H1 (cell line): ENCODE results near the gene PLXNA4. TPM values are rescaled to one million over a fixed set of nuclear protein-coding genes. Genes with fewer than 3 reads are reported as not detected.

ENCODE experiments used
- CTCF ChIA-PET: fragments of 300-600 bp; sonication (Branson Sonifier 250); formaldehyde crosslinking; loops from one replicate; lab custom pipeline; 2021; ENCODE audit not compliant: partially characterized antibody; lab: Charles Lee
- POLR2A ChIA-PET: fragments of 300-600 bp; sonication (Branson Sonifier 250); formaldehyde crosslinking; loops from one replicate; lab custom pipeline; 2021; ENCODE audit warnings: inconsistent platforms; ENCODE audit not compliant: partially characterized antibody; lab: Charles Lee
- DNase-seq, 2 experiments: peaks; one replicate each; pipeline versions ENCODE4 v3.0.0 to v3.0.0-alpha.2; 2010 to 2022; ENCODE audit warnings: low spot score in 2 of 2, low read depth in 1 of 2, mixed read lengths in 1 of 2
- FAIRE-seq: peaks from 2 replicates; lab custom pipeline; 2011; peaks lifted over from hg19 to GRCh38; lab: Jason Lieb, UNC
- H2AFZ ChIP-seq: 2 replicates; pipeline ENCODE4 v1.8.1; 2012; ENCODE audit warnings: low read length, inconsistent platforms
- H2AK5ac ChIP-seq: 2 replicates; pipeline ENCODE4 v1.6.1; 2013; ENCODE audit warnings: low read depth, low read length
- H2BK120ac ChIP-seq: replicated peaks from 2 replicates; pipeline ENCODE3; 2013; ENCODE audit warnings: low read depth, low read length, inconsistent platforms
- H2BK12ac ChIP-seq: 2 replicates; pipeline ENCODE4 v1.6.1; 2013; ENCODE audit warnings: low read depth, low read length
- H2BK15ac ChIP-seq: 2 replicates; pipeline ENCODE4 v1.6.1; 2013; ENCODE audit warnings: low read length
- H2BK20ac ChIP-seq: 2 replicates; pipeline ENCODE4 v1.6.1; 2013; ENCODE audit warnings: low read length
- H2BK5ac ChIP-seq: 2 replicates; pipeline ENCODE4 v1.6.1; 2013; ENCODE audit warnings: low read depth, low read length
- H3K14ac ChIP-seq: 2 replicates; pipeline ENCODE4 v1.6.1; 2013; ENCODE audit warnings: inconsistent platforms; ENCODE audit not compliant: insufficient read length
- H3K18ac ChIP-seq: 2 replicates; pipeline ENCODE4 v1.6.1; 2013; ENCODE audit warnings: low read length; ENCODE audit errors: extremely low read depth
- H3K23ac ChIP-seq: 2 replicates; pipeline ENCODE4 v1.6.1; 2013; ENCODE audit warnings: inconsistent platforms; ENCODE audit not compliant: insufficient read length
- H3K23me2 ChIP-seq: 2 replicates; pipeline ENCODE4 v1.6.1; 2013; ENCODE audit warnings: low read depth, low read length
- H3K27ac ChIP-seq: 2 replicates; pipeline ENCODE4 v1.6.1; 2011; ENCODE audit warnings: low read depth, low read length, inconsistent platforms
- H3K27me3 ChIP-seq, 4 experiments: replicated peaks in 1 of 4; 1 replicate in 1 of 4; 2 replicates in 3 of 4; pipeline versions ENCODE4 v1.6.1 to v1.8.1; 2011 to 2013; ENCODE audit warnings: low read length in 3 of 4, mild to moderate bottlenecking in 3 of 4, inconsistent platforms in 2 of 4, mixed read lengths in 2 of 4, moderate library complexity in 1 of 4; ENCODE audit not compliant: control insufficient read depth in 3 of 4, insufficient read depth in 3 of 4; ENCODE audit errors: extremely low read depth in 1 of 4
- H3K36me3 ChIP-seq, 4 experiments: 2 replicates each; pipeline versions ENCODE4 v1.6.1 to v1.8.1; 2011 to 2013; ENCODE audit warnings: mild to moderate bottlenecking in 4 of 4, low read length in 3 of 4, moderate library complexity in 2 of 4, control low read depth in 1 of 4, inconsistent platforms in 1 of 4; ENCODE audit not compliant: insufficient read depth in 4 of 4, control insufficient read depth in 2 of 4
- H3K4ac ChIP-seq: replicated peaks from 2 replicates; pipeline ENCODE3; 2013; ENCODE audit warnings: low read length, low read depth, mixed read lengths, inconsistent platforms; ENCODE audit not compliant: insufficient read length
- H3K4me1 ChIP-seq, 4 experiments: replicated peaks in 1 of 4; 1 replicate in 1 of 4; 2 replicates in 3 of 4; pipeline versions ENCODE4 v1.6.1 to v1.8.1; 2011 to 2013; ENCODE audit warnings: low read length in 3 of 4, inconsistent platforms in 2 of 4, mixed read lengths in 1 of 4; ENCODE audit not compliant: insufficient read depth in 4 of 4, control insufficient read depth in 3 of 4
- H3K4me2 ChIP-seq, 2 experiments: 2 replicates each; pipeline versions ENCODE4 v1.6.1 to v1.8.1; 2011 to 2013; ENCODE audit warnings: low read depth in 2 of 2, low read length in 2 of 2, control low read depth in 1 of 2, inconsistent platforms in 1 of 2, mild to moderate bottlenecking in 1 of 2; ENCODE audit not compliant: insufficient read depth in 1 of 2
- H3K4me3 ChIP-seq, 4 experiments: fragments of 200-600, 300-600 bp in 1 of 4; sonication (generic), shearing (Covaris generic), sonication (Bioruptor Twin) in 1 of 4; 2 replicates each; pipeline versions ENCODE4 v1.5.1 to v1.8.1; 2011 to 2016; ENCODE audit warnings: low read length in 4 of 4, low read depth in 3 of 4, control low read depth in 2 of 4, inconsistent platforms in 2 of 4, mild to moderate bottlenecking in 2 of 4, mixed read lengths in 1 of 4, moderate library complexity in 1 of 4; ENCODE audit not compliant: insufficient read depth in 2 of 4; ENCODE audit errors: extremely low read depth in 1 of 4
- H3K56ac ChIP-seq: replicated peaks from 2 replicates; pipeline ENCODE3; 2013; ENCODE audit warnings: low read depth, mild to moderate bottlenecking, mixed read lengths, low read length, inconsistent platforms; ENCODE audit not compliant: insufficient read length
- H3K79me1 ChIP-seq: 2 replicates; pipeline ENCODE4 v1.6.1; 2013; ENCODE audit warnings: low read depth, low read length, control low read depth
- H3K79me2 ChIP-seq, 2 experiments: 2 replicates each; pipeline versions ENCODE4 v1.6.1 to v1.8.1; 2012 to 2013; ENCODE audit warnings: low read length in 2 of 2, mild to moderate bottlenecking in 2 of 2, inconsistent platforms in 1 of 2; ENCODE audit not compliant: insufficient read depth in 2 of 2, control insufficient read depth in 1 of 2
- H3K9ac ChIP-seq, 4 experiments: replicated peaks in 1 of 4; 1 replicate in 1 of 4; 2 replicates in 3 of 4; pipeline versions ENCODE4 v1.6.1 to v1.8.1; 2011 to 2013; ENCODE audit warnings: low read depth in 3 of 4, low read length in 3 of 4, control low read depth in 2 of 4, mild to moderate bottlenecking in 2 of 4, moderate library complexity in 2 of 4, inconsistent platforms in 1 of 4; ENCODE audit errors: extremely low read depth in 1 of 4
- H3K9me3 ChIP-seq, 2 experiments: 2 replicates each; pipeline versions ENCODE4 v1.6.1 to v1.8.1; 2012 to 2013; ENCODE audit warnings: mild to moderate bottlenecking in 2 of 2, moderate library complexity in 2 of 2, control low read depth in 1 of 2, inconsistent platforms in 1 of 2, low read depth in 1 of 2, low read length in 1 of 2, mixed read lengths in 1 of 2; ENCODE audit not compliant: insufficient read depth in 2 of 2
- H4K20me1 ChIP-seq, 2 experiments: replicated peaks in 1 of 2; 2 replicates each; pipeline versions ENCODE3 to v1.8.1; 2011 to 2013; ENCODE audit warnings: inconsistent platforms in 2 of 2, low read length in 2 of 2, mild to moderate bottlenecking in 1 of 2; ENCODE audit not compliant: insufficient read depth in 2 of 2, control insufficient read depth in 1 of 2
- H4K5ac ChIP-seq: 2 replicates; pipeline ENCODE4 v1.6.1; 2013; ENCODE audit warnings: low read length, low read depth, mixed read lengths, inconsistent platforms; ENCODE audit not compliant: insufficient read length
- H4K8ac ChIP-seq: 2 replicates; pipeline ENCODE4 v1.8.0; 2013; ENCODE audit warnings: mild to moderate bottlenecking, moderate library complexity, low read length, inconsistent platforms; ENCODE audit not compliant: insufficient read depth; ENCODE audit errors: extremely low read depth
- H4K91ac ChIP-seq: replicated peaks from 2 replicates; pipeline ENCODE3; 2013; ENCODE audit warnings: low read length, mixed read lengths, inconsistent platforms; ENCODE audit not compliant: insufficient read length
- BRCA1 ChIP-seq: IDR thresholded peaks from 2 replicates; pipeline ENCODE4 v1.6.1; 2012; ENCODE audit warnings: low read depth, low read length, improper control_type of control experiment
- CREB1 ChIP-seq: IDR thresholded peaks from 2 replicates; pipeline ENCODE4 v1.6.1; 2012; ENCODE audit warnings: inconsistent platforms
- CTBP2 ChIP-seq: IDR thresholded peaks from 2 replicates; pipeline ENCODE4 v1.7.0; 2011; ENCODE audit warnings: borderline replicate concordance, mild to moderate bottlenecking, moderate library complexity, mixed read lengths, low read length; ENCODE audit not compliant: insufficient read depth, insufficient read length
- GTF2F1 ChIP-seq: IDR thresholded peaks from 2 replicates; pipeline ENCODE4 v1.6.1; 2012; ENCODE audit warnings: low read depth, low read length, improper control_type of control experiment, borderline replicate concordance
- HDAC2 ChIP-seq, 2 experiments: fragments of 300-600 bp in 1 of 2; sonication (generic) in 1 of 2; IDR thresholded peaks; 2 replicates each; pipeline ENCODE4 v1.6.1; 2011 to 2012; ENCODE audit warnings: low read depth in 2 of 2, low read length in 2 of 2, mild to moderate bottlenecking in 2 of 2, moderate library complexity in 2 of 2, borderline replicate concordance in 1 of 2, inconsistent platforms in 1 of 2
- KDM5A ChIP-seq: fragments of 200-600 bp; IDR thresholded peaks from 2 replicates; pipeline ENCODE4 v1.7.1; 2012; ENCODE audit warnings: mild to moderate bottlenecking, low read length, inconsistent platforms, mixed read lengths
- POLR2AphosphoS5 ChIP-seq: IDR thresholded peaks from 2 replicates; pipeline ENCODE4 v1.6.1; 2011; ENCODE audit warnings: low read depth, low read length
- RAD21 ChIP-seq, 2 experiments: IDR thresholded peaks in 1 of 2; conservative IDR thresholded peaks in 1 of 2; 2 replicates each; pipeline ENCODE4 v1.6.1; 2011; ENCODE audit warnings: low read depth in 2 of 2, low read length in 2 of 2, improper control_type of control experiment in 1 of 2, inconsistent platforms in 1 of 2, mild to moderate bottlenecking in 1 of 2, moderate library complexity in 1 of 2
- SIN3A ChIP-seq, 2 experiments: IDR thresholded peaks in 1 of 2; conservative IDR thresholded peaks in 1 of 2; 2 replicates each; pipeline ENCODE4 v1.6.1; 2011 to 2012; ENCODE audit warnings: low read length in 2 of 2, improper control_type of control experiment in 1 of 2, low read depth in 1 of 2, mild to moderate bottlenecking in 1 of 2
- SP1 ChIP-seq: IDR thresholded peaks from 2 replicates; pipeline ENCODE4 v1.6.1; 2011; ENCODE audit warnings: low read depth, low read length
- TAF1 ChIP-seq: IDR thresholded peaks from 2 replicates; pipeline ENCODE4 v1.6.1; 2011; ENCODE audit warnings: mild to moderate bottlenecking, low read depth, low read length
- ZNF274 ChIP-seq: IDR thresholded peaks from 2 replicates; pipeline ENCODE4 v1.7.0; 2012; ENCODE audit warnings: low read length, borderline replicate concordance; ENCODE audit errors: extremely low read depth
- WGBS, 2 experiments: shearing (Covaris generic) in 1 of 2; methylation state at CpG; one replicate each; pipeline versions ENCODE4 v1.1.6 to v1.1.7; 2013 to 2015; ENCODE audit warnings: low lambda C conversion rate in 2 of 2, mixed read lengths in 2 of 2, inconsistent platforms in 1 of 2, low coverage in 1 of 2, missing lambda C conversion rate in 1 of 2; ENCODE audit not compliant: insufficient replicate concordance in 2 of 2, insufficient coverage in 1 of 2, insufficient read length in 1 of 2; ENCODE audit errors: extremely low coverage in 1 of 2, missing lambda C conversion rate in 1 of 2; 5-methylcytosine and 5-hydroxymethylcytosine counted together
- polyA plus RNA-seq, 7 experiments: library from polyadenylated mRNA; depleted of rRNA in 3 of 7; stranded (reverse) in 5 of 7; unstranded in 2 of 7; fragments of >200 nt in 5 of 7; fragments of 200-250 nt in 2 of 7; gene quantifications; 1 replicate in 5 of 7; 2 replicates in 1 of 7; 4 replicates in 1 of 7; pipeline versions ENCODE4 v1.2.1 to v1.2.3, GENCODE V29; 2011 to 2013; ENCODE audit warnings: missing spikeins in 2 of 7, mixed read lengths in 2 of 7
- total RNA-seq: library from RNA; stranded (reverse); fragmentation: NEBNext Ultra II Directional; extraction: Animal tissue kit (Norgen Biotek cat#: 25700); gene quantifications from 2 replicates; pipeline ENCODE4 v1.2.1, GENCODE V29; 2021
- TF ChIP-seq, protein P1 (sequence below): IDR thresholded peaks from 2 replicates; pipeline ENCODE4 v1.6.1; 2011; ENCODE audit warnings: low read length, improper control_type of control experiment

PLXNA4 gene
- total and polyA plus RNA-seq, 2 of the 8 experiments (the other 6 are each of a cell fraction or from before 2014, with no cell fraction given) = 0.76 to 0.79 TPM

DNA sequence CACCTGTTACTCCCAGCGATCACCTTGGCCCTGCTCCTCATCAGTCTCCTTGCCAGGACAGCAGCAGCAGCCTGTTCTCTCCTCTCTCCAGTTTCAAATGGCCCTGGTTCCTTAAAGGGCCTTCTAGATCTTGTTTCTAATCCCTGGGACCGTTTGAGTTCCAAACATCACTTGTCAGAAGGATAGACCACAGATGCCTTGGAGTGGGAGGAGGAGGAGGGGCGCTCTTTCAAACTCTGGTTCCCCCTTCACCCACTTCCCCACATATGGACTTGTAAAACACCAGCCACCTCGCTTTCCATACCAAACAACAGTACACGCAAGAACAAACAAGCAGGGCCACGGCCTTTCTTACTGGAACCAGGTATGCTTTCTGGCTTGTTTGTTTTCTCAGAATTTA, 104.8 kb downstream of the PLXNA4 start:
- peaks cover 6 to 21% (median 7%) of the 10 kb centered on the region in 4 experiments for H3K4me1 ChIP-seq
- ChIA-PET POLR2A (no interaction called here), CTCF (no interaction called here)
- FAIRE-seq (no peak), DNase-seq (no peak)
- no peak overlapping the region for H2AK5ac ChIP-seq
- no peak overlapping the region for H3K23ac ChIP-seq
- no peak overlapping the region for H3K27ac ChIP-seq
- H3K79me1 ChIP-seq = no peaks in the 10 kb centered on the region
- WGBS, 2 experiments = 86% methylated on average over 6 of the region's 6 CpGs; no CpG with 5 or more reads in 1 of the 2 experiments
- peaks cover 1% of the 10 kb centered on the region; the same call in 1 of the 2 replicates for H3K23me2 ChIP-seq
- H4K20me1 ChIP-seq = no peaks in the 10 kb centered on the region
- no peak overlapping the region for H2BK120ac ChIP-seq
- no peak overlapping the region for H3K14ac ChIP-seq
- no peak overlapping the region for H4K91ac ChIP-seq
- no peak overlapping the region for H2AFZ ChIP-seq
- H3K18ac ChIP-seq = no peak overlapping the region
- H3K4me3 ChIP-seq = no peak overlapping the region
- H3K9ac ChIP-seq = no peak overlapping the region
- H3K9me3 ChIP-seq = no peaks in the 10 kb centered on the region
- H3K36me3 ChIP-seq = no peaks in the 10 kb centered on the region
- H3K4ac ChIP-seq = no peak overlapping the region
- H4K8ac ChIP-seq = no peak overlapping the region
- H3K56ac ChIP-seq = no peak overlapping the region
- H2BK5ac ChIP-seq = no peak overlapping the region
- no peaks in the 10 kb centered on the region for H3K27me3 ChIP-seq
- H3K4me2 ChIP-seq = no peak overlapping the region
- no peaks in the 10 kb centered on the region for H3K79me2 ChIP-seq
- H2BK15ac ChIP-seq = no peak overlapping the region
- no peak overlapping the region for H4K5ac ChIP-seq
- no peak overlapping the region for H2BK20ac ChIP-seq
- H2BK12ac ChIP-seq = no peak overlapping the region
- no peak for TF ChIP-seq CTBP2
- TF ChIP-seq, protein P1, sequence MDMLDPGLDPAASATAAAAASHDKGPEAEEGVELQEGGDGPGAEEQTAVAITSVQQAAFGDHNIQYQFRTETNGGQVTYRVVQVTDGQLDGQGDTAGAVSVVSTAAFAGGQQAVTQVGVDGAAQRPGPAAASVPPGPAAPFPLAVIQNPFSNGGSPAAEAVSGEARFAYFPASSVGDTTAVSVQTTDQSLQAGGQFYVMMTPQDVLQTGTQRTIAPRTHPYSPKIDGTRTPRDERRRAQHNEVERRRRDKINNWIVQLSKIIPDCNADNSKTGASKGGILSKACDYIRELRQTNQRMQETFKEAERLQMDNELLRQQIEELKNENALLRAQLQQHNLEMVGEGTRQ = no peak
- no peak for TF ChIP-seq HDAC2 (IDR thresholded peaks at IDR 0.05; ENCODE audit: borderline replicate concordance in 1 of 2, low read depth in 2 of 2, low read length in 2 of 2)
- TF ChIP-seq ZNF274 = no peak
- no peak for TF ChIP-seq CREB1
- no peak for TF ChIP-seq GTF2F1
- no peak for TF ChIP-seq KDM5A
- TF ChIP-seq SIN3A (conservative IDR thresholded peaks at IDR 0.05 in 1 of 2, IDR thresholded peaks at IDR 0.05 in 1 of 2; ENCODE audit: low read depth in 1 of 2, low read length in 2 of 2) = no peak
- TF ChIP-seq BRCA1 = no peak
- no peak for TF ChIP-seq POLR2AphosphoS5
- no peak for TF ChIP-seq TAF1
- no peak for TF ChIP-seq SP1
- TF ChIP-seq RAD21 (IDR thresholded peaks at IDR 0.05 in 1 of 2, conservative IDR thresholded peaks at IDR 0.05 in 1 of 2; ENCODE audit: low read depth in 2 of 2, low read length in 2 of 2) = no peak
